GM18519 (cell line): ENCODE data around the gene SNTG2.

Experiments used
- ATAC-seq: cut with Tn5 transposase; IDR thresholded peaks from one replicate; pipeline ENCODE4 v1.9.1; 2021; ENCODE audit warnings: mild to moderate bottlenecking, moderate library complexity; ENCODE audit not compliant: unreplicated experiment, low FRiP score

The SNTG2 gene

GRCh38 chr2:951224-952006 lies 766 bp downstream of the SNTG2 start:
- no peak for ATAC-seq

- no peak for ATAC-seq
Observed at GRCh38 chr2:953408-953807, 2.8 kb downstream of the SNTG2 start.

- no peak for ATAC-seq
Observed at GRCh38 chr2:953975-954686, 3.5 kb downstream of the SNTG2 start.

GRCh38 chr2:954687-955000 lies 4.0 kb downstream of the SNTG2 start:
- ATAC-seq: no peak

- no peak for ATAC-seq
Observed at GRCh38 chr2:955829-956731, 5.4 kb downstream of the SNTG2 start.

GRCh38 chr2:959457-959856 lies 8.8 kb downstream of the SNTG2 start:
- ATAC-seq: no peak

- no peak for ATAC-seq
Observed at GRCh38 chr2:960061-960736, 9.6 kb downstream of the SNTG2 start.

- no peak for ATAC-seq
Observed at GRCh38 chr2:961786-962185, 11.1 kb downstream of the SNTG2 start.

- ATAC-seq: no peak
Observed at GRCh38 chr2:963876-964275, 13.2 kb downstream of the SNTG2 start.

- ATAC-seq: no peak
Observed at GRCh38 chr2:964562-964961, 13.9 kb downstream of the SNTG2 start.

- ATAC-seq: no peak
Observed at GRCh38 chr2:965640-966147, 15.0 kb downstream of the SNTG2 start.

GRCh38 chr2:973129-973528 lies 22.5 kb downstream of the SNTG2 start:
- no peak for ATAC-seq

- peak; percentile 71 for ATAC-seq
Observed at GRCh38 chr2:974054-974453, 23.4 kb downstream of the SNTG2 start.

GRCh38 chr2:974502-974901 lies 23.9 kb downstream of the SNTG2 start:
- peak; percentile 9 for ATAC-seq

- ATAC-seq: no peak
Observed at GRCh38 chr2:975095-975494, 24.4 kb downstream of the SNTG2 start.

GRCh38 chr2:979069-979928 lies 28.6 kb downstream of the SNTG2 start:
- ATAC-seq: peak; percentile 46

- no peak for ATAC-seq
Observed at GRCh38 chr2:980176-980575, 29.5 kb downstream of the SNTG2 start.

GRCh38 chr2:981258-981657 lies 30.6 kb downstream of the SNTG2 start:
- no peak for ATAC-seq

- no peak for ATAC-seq
Observed at GRCh38 chr2:981759-982158, 31.1 kb downstream of the SNTG2 start.
